C4-2B (cell line): Measurements from ENCODE around the gene JOSD1.

Source experiments
- ZFX ChIP-seq: fragments of 450-650 bp; IDR thresholded peaks from 2 replicates; pipeline ENCODE4 v1.6.1; 2017
- TF ChIP-seq, protein P1 (sequence below): fragments of 450-650 bp; conservative IDR thresholded peaks from 2 replicates; pipeline ENCODE4 v1.5.1; 2017; ENCODE audit warnings: mild to moderate bottlenecking

DNA sequence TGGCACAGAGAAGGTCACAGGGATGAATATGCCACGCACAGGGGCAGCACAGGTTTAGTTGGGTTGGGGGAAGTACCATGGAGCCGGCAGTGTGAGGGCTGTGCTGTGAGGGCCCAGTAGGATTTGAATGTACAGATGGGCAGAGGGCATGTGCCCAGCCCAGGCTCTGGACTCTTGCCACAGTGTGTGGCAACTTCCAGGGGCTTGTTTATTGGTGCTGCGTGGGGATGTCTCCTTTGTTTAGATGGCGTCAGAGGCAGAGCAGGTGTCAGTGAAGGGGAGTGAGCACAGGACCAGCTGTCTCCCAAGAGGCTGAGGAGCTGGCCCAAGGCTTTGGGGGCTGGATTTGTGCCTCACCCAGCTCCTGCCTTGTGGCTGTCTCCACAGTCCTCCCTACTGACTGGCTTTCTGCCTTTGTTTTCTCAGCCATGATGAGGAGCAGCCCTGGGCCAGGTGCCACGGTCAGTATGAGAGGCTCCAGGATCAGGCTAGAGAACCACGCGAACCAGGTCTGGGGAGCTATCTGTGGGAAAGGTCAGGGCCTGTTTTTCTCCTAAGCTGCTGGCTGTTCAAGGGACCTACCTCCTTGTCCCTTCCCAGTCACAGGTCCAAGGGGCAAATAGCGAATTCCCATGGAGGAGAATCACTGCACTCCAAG, 33.1 kb upstream of the JOSD1 start:
- TF ChIP-seq, protein P1, sequence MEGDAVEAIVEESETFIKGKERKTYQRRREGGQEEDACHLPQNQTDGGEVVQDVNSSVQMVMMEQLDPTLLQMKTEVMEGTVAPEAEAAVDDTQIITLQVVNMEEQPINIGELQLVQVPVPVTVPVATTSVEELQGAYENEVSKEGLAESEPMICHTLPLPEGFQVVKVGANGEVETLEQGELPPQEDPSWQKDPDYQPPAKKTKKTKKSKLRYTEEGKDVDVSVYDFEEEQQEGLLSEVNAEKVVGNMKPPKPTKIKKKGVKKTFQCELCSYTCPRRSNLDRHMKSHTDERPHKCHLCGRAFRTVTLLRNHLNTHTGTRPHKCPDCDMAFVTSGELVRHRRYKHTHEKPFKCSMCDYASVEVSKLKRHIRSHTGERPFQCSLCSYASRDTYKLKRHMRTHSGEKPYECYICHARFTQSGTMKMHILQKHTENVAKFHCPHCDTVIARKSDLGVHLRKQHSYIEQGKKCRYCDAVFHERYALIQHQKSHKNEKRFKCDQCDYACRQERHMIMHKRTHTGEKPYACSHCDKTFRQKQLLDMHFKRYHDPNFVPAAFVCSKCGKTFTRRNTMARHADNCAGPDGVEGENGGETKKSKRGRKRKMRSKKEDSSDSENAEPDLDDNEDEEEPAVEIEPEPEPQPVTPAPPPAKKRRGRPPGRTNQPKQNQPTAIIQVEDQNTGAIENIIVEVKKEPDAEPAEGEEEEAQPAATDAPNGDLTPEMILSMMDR = no peak
- TF ChIP-seq ZFX = no peak
